ENCODE data around the gene PRR16. TPM values are rescaled to one million over a fixed set of nuclear protein-coding genes. Genes with fewer than 3 reads are reported as not detected.

PRR16 gene
- total RNA-seq, 1 donor from 2014 or later: 0.23 TPM

GRCh38 chr5:120638449-120638848 lies 174.3 kb downstream of the PRR16 start:
- TF ChIP-seq, protein P1, sequence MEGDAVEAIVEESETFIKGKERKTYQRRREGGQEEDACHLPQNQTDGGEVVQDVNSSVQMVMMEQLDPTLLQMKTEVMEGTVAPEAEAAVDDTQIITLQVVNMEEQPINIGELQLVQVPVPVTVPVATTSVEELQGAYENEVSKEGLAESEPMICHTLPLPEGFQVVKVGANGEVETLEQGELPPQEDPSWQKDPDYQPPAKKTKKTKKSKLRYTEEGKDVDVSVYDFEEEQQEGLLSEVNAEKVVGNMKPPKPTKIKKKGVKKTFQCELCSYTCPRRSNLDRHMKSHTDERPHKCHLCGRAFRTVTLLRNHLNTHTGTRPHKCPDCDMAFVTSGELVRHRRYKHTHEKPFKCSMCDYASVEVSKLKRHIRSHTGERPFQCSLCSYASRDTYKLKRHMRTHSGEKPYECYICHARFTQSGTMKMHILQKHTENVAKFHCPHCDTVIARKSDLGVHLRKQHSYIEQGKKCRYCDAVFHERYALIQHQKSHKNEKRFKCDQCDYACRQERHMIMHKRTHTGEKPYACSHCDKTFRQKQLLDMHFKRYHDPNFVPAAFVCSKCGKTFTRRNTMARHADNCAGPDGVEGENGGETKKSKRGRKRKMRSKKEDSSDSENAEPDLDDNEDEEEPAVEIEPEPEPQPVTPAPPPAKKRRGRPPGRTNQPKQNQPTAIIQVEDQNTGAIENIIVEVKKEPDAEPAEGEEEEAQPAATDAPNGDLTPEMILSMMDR (conservative IDR thresholded peaks at IDR 0.05; ENCODE audit: low read depth, low read length): no peak
- DNase-seq (ENCODE audit: low read depth): no peak
- no peak overlapping the region for H3K4me3 ChIP-seq (ENCODE audit: low read depth, low read length)

- TF ChIP-seq, protein P1 (conservative IDR thresholded peaks at IDR 0.05; ENCODE audit: low read depth, low read length): no peak
- H3K4me3 ChIP-seq (ENCODE audit: low read depth, low read length): no peak overlapping the region
- DNase-seq (ENCODE audit: low read depth): no peak
These were observed 176.7 kb downstream of the PRR16 start for GRCh38 chr5:120640778-120641177.

DNA sequence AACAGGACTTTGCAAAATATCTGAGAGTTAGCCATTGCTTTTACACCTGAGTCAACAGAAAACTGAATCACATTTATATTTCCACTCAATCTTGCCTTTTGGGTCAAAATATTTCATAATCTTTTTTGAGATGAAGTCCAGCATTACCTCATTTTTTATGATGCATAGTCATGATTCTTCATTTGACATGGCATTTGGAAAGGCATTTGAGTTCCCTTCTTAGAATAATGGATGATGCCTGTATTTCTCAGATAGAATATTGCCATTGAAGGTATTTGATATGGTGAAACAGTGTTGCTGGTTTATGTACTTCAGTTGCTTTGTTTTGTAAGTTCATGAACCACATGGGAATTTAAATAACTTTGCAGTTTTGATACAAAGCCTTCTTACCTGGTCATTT lies 180.4 kb downstream of the PRR16 start:
- TF ChIP-seq, protein P1 (conservative IDR thresholded peaks at IDR 0.05; ENCODE audit: low read depth, low read length): no peak
- no peak for DNase-seq (ENCODE audit: low read depth)
- H3K4me3 ChIP-seq (ENCODE audit: low read depth, low read length): no peak overlapping the region

- TF ChIP-seq, protein P1 (conservative IDR thresholded peaks at IDR 0.05; ENCODE audit: low read depth, low read length): peak; percentile 86
- no peak for DNase-seq (ENCODE audit: low read depth)
- H3K4me3 ChIP-seq (ENCODE audit: low read depth, low read length): no peak overlapping the region
These were observed 191.8 kb downstream of the PRR16 start for GRCh38 chr5:120655828-120656435.

DNA sequence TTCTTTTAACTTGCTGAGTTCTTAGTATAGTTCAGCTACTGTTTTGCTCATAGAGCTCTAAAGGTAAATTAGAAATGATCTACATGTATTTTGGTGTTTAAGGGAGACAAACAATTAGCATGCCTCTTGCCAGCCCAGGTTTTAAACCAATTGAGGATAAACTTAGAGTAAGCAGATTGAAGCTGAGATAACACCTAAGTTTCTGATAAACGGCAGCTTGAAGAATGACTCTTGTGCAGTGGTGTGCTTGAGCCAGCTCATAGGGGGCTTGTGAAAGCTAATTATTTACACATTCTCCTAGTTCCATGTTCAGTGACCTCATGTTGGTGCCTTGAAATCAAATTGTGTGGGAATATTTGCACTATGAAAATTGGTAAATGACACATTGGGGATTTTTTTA lies 193.0 kb downstream of the PRR16 start:
- DNase-seq (ENCODE audit: low read depth): no peak
- TF ChIP-seq, protein P1 (conservative IDR thresholded peaks at IDR 0.05; ENCODE audit: low read depth, low read length): no peak
- H3K4me3 ChIP-seq (ENCODE audit: low read depth, low read length): no peak overlapping the region

DNA sequence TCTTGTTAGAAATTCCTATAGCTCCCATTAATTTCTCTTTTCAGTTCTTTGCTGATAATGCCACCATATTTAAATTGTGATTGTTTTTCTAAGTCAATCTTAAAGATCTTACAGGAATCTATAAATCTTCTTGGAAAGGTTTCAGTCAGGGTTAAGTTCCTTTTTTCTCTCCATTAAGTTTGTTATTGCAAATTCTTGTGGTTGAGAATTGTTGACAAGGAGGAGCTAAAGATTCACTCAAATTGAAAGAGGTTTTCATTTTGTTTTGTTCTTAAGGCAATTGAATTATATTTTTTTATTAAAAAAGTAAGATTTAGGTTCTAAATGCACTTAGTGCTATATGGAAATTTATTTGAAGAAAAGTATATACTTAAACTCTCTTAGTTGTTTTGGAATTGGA lies 213.4 kb downstream of the PRR16 start:
- TF ChIP-seq, protein P1 (conservative IDR thresholded peaks at IDR 0.05; ENCODE audit: low read depth, low read length): no peak
- no peak for DNase-seq (ENCODE audit: low read depth)

DNA sequence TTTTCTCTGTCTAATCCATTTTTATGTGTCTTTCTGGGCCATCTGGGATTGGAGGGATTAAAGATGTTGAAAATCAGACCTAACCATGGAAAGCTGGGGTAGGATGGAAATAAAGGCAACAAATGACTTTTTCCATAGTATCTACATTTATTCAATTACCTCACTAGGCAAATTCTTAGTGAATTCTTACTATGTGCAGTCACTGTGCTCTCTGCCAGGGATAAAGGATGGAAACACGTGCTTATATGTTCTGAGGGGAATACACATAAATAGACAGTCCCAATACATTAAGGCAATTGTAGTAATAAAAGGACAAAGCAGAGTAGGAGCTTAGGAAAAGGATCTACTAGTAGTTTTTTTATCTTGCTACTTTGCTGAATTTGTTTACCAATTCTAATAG lies 214.2 kb downstream of the PRR16 start:
- TF ChIP-seq, protein P1 (conservative IDR thresholded peaks at IDR 0.05; ENCODE audit: low read depth, low read length): no peak
- DNase-seq (ENCODE audit: low read depth): no peak
- H3K4me3 ChIP-seq (ENCODE audit: low read depth, low read length): no peak overlapping the region

More for the DNA sequence above, 213.4 kb downstream of the PRR16 start:
- H3K4me3 ChIP-seq (ENCODE audit: low read depth, low read length): no peak overlapping the region
